HG02798 (cell line): ENCODE data around the gene PPP1R12B.

ENCODE experiments used
- ATAC-seq: cut with Tn5 transposase; IDR thresholded peaks from one replicate; pipeline ENCODE4 v1.9.1; 2021; ENCODE audit warnings: mild to moderate bottlenecking; ENCODE audit not compliant: unreplicated experiment, poor library complexity

The PPP1R12B gene

GRCh38 chr1:202348509-202349205 lies at the start of gene PPP1R12B:
PPP1R12B (plus strand) TSS chr1:202348699; CDS start chr1:202348852, 153 bp downstream.
- ATAC-seq, result peak; percentile 98

- no peak for ATAC-seq
Observed at GRCh38 chr1:202302166-202302565, 46.3 kb upstream of the PPP1R12B start.

GRCh38 chr1:202304375-202304774 lies 44.1 kb upstream of the PPP1R12B start:
- ATAC-seq, result no peak

- ATAC-seq, result no peak
Observed at GRCh38 chr1:202305168-202305567, 43.3 kb upstream of the PPP1R12B start.

GRCh38 chr1:202306535-202307345 lies 41.8 kb upstream of the PPP1R12B start:
- ATAC-seq, result no peak

GRCh38 chr1:202310071-202310725 lies 38.3 kb upstream of the PPP1R12B start:
- no peak for ATAC-seq

- no peak for ATAC-seq
Observed at GRCh38 chr1:202310746-202311145, 37.8 kb upstream of the PPP1R12B start.

- no peak for ATAC-seq
Observed at GRCh38 chr1:202311875-202312635, 36.4 kb upstream of the PPP1R12B start.

- peak; percentile 78 for ATAC-seq
Observed at GRCh38 chr1:202315576-202316168, 32.8 kb upstream of the PPP1R12B start.

GRCh38 chr1:202316186-202316585 lies 32.3 kb upstream of the PPP1R12B start:
- ATAC-seq, result no peak

GRCh38 chr1:202317941-202318925 lies 30.3 kb upstream of the PPP1R12B start:
- no peak for ATAC-seq

GRCh38 chr1:202319381-202320080 lies 29.0 kb upstream of the PPP1R12B start:
- no peak for ATAC-seq

- no peak for ATAC-seq
Observed at GRCh38 chr1:202320081-202320405, 28.5 kb upstream of the PPP1R12B start.

- ATAC-seq, result no peak
Observed at GRCh38 chr1:202323731-202324130, 24.8 kb upstream of the PPP1R12B start.

GRCh38 chr1:202324646-202325045 lies 23.9 kb upstream of the PPP1R12B start:
- no peak for ATAC-seq

- ATAC-seq, result no peak
Observed at GRCh38 chr1:202329891-202330290, 18.6 kb upstream of the PPP1R12B start.

GRCh38 chr1:202333861-202334260 lies 14.6 kb upstream of the PPP1R12B start:
- no peak for ATAC-seq

- no peak for ATAC-seq
Observed at GRCh38 chr1:202343652-202344349, 4.7 kb upstream of the PPP1R12B start.
